Keratinocyte (primary cell): Measurements from ENCODE around the gene CDKN3.

ENCODE experiments used
- EZH2 ChIP-seq: IDR thresholded peaks from one replicate; pipeline ENCODE4 v1.6.1; 2012; ENCODE audit warnings: inconsistent platforms, mild to moderate bottlenecking, low read length, moderate library complexity
- TF ChIP-seq, protein P1 (sequence below), 3 experiments: IDR thresholded peaks in 1 of 3; conservative IDR thresholded peaks in 1 of 3; optimal IDR thresholded peaks in 1 of 3; 2 replicates in 2 of 3; 3 replicates in 1 of 3; pipeline versions ENCODE3 to v1.5.1; 2011; ENCODE audit warnings: low read length in 3 of 3, mild to moderate bottlenecking in 3 of 3, moderate library complexity in 2 of 3, control low read depth in 1 of 3, inconsistent platforms in 1 of 3; ENCODE audit not compliant: insufficient read depth in 2 of 3; ENCODE audit errors: extremely low read depth in 1 of 3

GRCh38 chr14:54348001-54348611 lies 48.7 kb upstream of the CDKN3 start:
- TF ChIP-seq, protein P1, sequence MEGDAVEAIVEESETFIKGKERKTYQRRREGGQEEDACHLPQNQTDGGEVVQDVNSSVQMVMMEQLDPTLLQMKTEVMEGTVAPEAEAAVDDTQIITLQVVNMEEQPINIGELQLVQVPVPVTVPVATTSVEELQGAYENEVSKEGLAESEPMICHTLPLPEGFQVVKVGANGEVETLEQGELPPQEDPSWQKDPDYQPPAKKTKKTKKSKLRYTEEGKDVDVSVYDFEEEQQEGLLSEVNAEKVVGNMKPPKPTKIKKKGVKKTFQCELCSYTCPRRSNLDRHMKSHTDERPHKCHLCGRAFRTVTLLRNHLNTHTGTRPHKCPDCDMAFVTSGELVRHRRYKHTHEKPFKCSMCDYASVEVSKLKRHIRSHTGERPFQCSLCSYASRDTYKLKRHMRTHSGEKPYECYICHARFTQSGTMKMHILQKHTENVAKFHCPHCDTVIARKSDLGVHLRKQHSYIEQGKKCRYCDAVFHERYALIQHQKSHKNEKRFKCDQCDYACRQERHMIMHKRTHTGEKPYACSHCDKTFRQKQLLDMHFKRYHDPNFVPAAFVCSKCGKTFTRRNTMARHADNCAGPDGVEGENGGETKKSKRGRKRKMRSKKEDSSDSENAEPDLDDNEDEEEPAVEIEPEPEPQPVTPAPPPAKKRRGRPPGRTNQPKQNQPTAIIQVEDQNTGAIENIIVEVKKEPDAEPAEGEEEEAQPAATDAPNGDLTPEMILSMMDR (optimal IDR thresholded peaks at IDR 0.05 in 1 of 3, IDR thresholded peaks at IDR 0.05 in 1 of 3, conservative IDR thresholded peaks at IDR 0.05 in 1 of 3; ENCODE audit: extremely low read depth in 1 of 3, insufficient read depth in 2 of 3, low read length in 3 of 3): peak; percentile 46 to 75 (median 52)
- no peak for TF ChIP-seq EZH2
